Suppressor macrophage treated with lipopolysaccharide for 1 hour (primary cell): ENCODE measurements around the gene SBF2.
A peak's percentile ranks its signal among the peaks of the same experiment; 100 is the strongest.

Experiments
- DNase-seq, 3 donors: peaks; one replicate each; pipeline ENCODE4 v3.0.0-alpha.2; 2020 to 2022

SBF2 gene

GRCh38 chr11:9838961-9839360 is 455.1 kb downstream of the SBF2 start:
- no peak for DNase-seq

GRCh38 chr11:9838229-9838628 is 455.8 kb downstream of the SBF2 start:
- no peak for DNase-seq

- no peak for DNase-seq
Measured at GRCh38 chr11:9834291-9834690, 459.7 kb downstream of the SBF2 start.

- no peak for DNase-seq
Measured at GRCh38 chr11:9831122-9831521, 462.9 kb downstream of the SBF2 start.

- DNase-seq: no peak
Measured at GRCh38 chr11:9827708-9828107, 466.3 kb downstream of the SBF2 start.

GRCh38 chr11:9826390-9826789 is 467.6 kb downstream of the SBF2 start:
- no peak for DNase-seq

GRCh38 chr11:9825895-9826294 is 468.1 kb downstream of the SBF2 start:
- DNase-seq: no peak

GRCh38 chr11:9825315-9825714 is 468.7 kb downstream of the SBF2 start:
- peak in 2 of 3 donors; percentile 22 to 26 for DNase-seq

- no peak for DNase-seq
Measured at GRCh38 chr11:9823887-9824385, 470.1 kb downstream of the SBF2 start.

GRCh38 chr11:9823439-9823838 is 470.6 kb downstream of the SBF2 start:
- DNase-seq: no peak

GRCh38 chr11:9821008-9821752 is 472.8 kb downstream of the SBF2 start:
- no peak for DNase-seq

- no peak for DNase-seq
Measured at GRCh38 chr11:9820260-9820659, 473.8 kb downstream of the SBF2 start.

GRCh38 chr11:9817191-9817590 is 476.8 kb downstream of the SBF2 start:
- no peak for DNase-seq

GRCh38 chr11:9815486-9816136 is 478.4 kb downstream of the SBF2 start:
- DNase-seq: peak in 1 of 3 donors; percentile 9

GRCh38 chr11:9814108-9814507 is 479.9 kb downstream of the SBF2 start:
- no peak for DNase-seq

GRCh38 chr11:9808943-9809342 is 485.1 kb downstream of the SBF2 start:
- no peak for DNase-seq

GRCh38 chr11:9806946-9807687 is 486.9 kb downstream of the SBF2 start:
- DNase-seq: no peak

GRCh38 chr11:9804419-9804902 is 489.6 kb downstream of the SBF2 start:
- no peak for DNase-seq

- no peak for DNase-seq
Measured at GRCh38 chr11:9803685-9804418, 490.2 kb downstream of the SBF2 start.

- DNase-seq: no peak
Measured at GRCh38 chr11:9802291-9802861, 491.6 kb downstream of the SBF2 start.

GRCh38 chr11:9799886-9800285 is 494.1 kb downstream of the SBF2 start:
- no peak for DNase-seq

GRCh38 chr11:9797300-9797699 is 496.7 kb downstream of the SBF2 start:
- DNase-seq: no peak
